Stimulated activated CD4-positive, alpha-beta T cell treated with anti-CD3 and anti-CD28 coated beads, Interleukin-12 subunit alpha, Interleukin-12 subunit beta, amount 100 ng/mL, for 4 hours (primary cell): ENCODE measurements around the gene CLDN34.

Experiments used
- DNase-seq: peaks from one replicate; pipeline ENCODE4 v3.0.0-alpha.2; 2020

The CLDN34 gene

GRCh38 chrX:9966775-9967408, at the start of gene CLDN34:
Gene CLDN34 (plus strand): TSS chrX:9967358. CDS start chrX:9967358, 0 bp downstream.
- no peak for DNase-seq

- no peak for DNase-seq
Measured at GRCh38 chrX:9917861-9918260, 49.3 kb upstream of the CLDN34 start.

GRCh38 chrX:9919632-9920172, 47.5 kb upstream of the CLDN34 start:
- no peak for DNase-seq

GRCh38 chrX:9921407-9921806, 45.8 kb upstream of the CLDN34 start:
- DNase-seq = no peak

GRCh38 chrX:9923357-9923756, 43.8 kb upstream of the CLDN34 start:
- DNase-seq = no peak

GRCh38 chrX:9926002-9926401, 41.2 kb upstream of the CLDN34 start:
- DNase-seq = no peak

- no peak for DNase-seq
Measured at GRCh38 chrX:9927698-9928482, 39.3 kb upstream of the CLDN34 start.

GRCh38 chrX:9935436-9935835, 31.7 kb upstream of the CLDN34 start:
- no peak for DNase-seq

- DNase-seq = no peak
Measured at GRCh38 chrX:9937761-9938160, 29.4 kb upstream of the CLDN34 start.

- DNase-seq = no peak
Measured at GRCh38 chrX:9938516-9938915, 28.6 kb upstream of the CLDN34 start.

GRCh38 chrX:9940421-9940820, 26.7 kb upstream of the CLDN34 start:
- no peak for DNase-seq

- DNase-seq = peak; percentile 30
Measured at GRCh38 chrX:9942086-9942485, 25.1 kb upstream of the CLDN34 start.

GRCh38 chrX:9943420-9943819, 23.7 kb upstream of the CLDN34 start:
- no peak for DNase-seq

- no peak for DNase-seq
Measured at GRCh38 chrX:9947131-9947794, 19.9 kb upstream of the CLDN34 start.

GRCh38 chrX:9948406-9948805, 18.8 kb upstream of the CLDN34 start:
- DNase-seq = no peak

- DNase-seq = no peak
Measured at GRCh38 chrX:9952300-9952699, 14.9 kb upstream of the CLDN34 start.

GRCh38 chrX:9953396-9953795, 13.8 kb upstream of the CLDN34 start:
- DNase-seq = no peak

- DNase-seq = no peak
Measured at GRCh38 chrX:9955506-9955905, 11.7 kb upstream of the CLDN34 start.

- no peak for DNase-seq
Measured at GRCh38 chrX:9957743-9958142, 9.4 kb upstream of the CLDN34 start.

- no peak for DNase-seq
Measured at GRCh38 chrX:9958183-9958582, 9.0 kb upstream of the CLDN34 start.

- DNase-seq = no peak
Measured at GRCh38 chrX:9961750-9962149, 5.4 kb upstream of the CLDN34 start.

- no peak for DNase-seq
Measured at GRCh38 chrX:9977635-9978034, 10.5 kb downstream of the CLDN34 start.

- no peak for DNase-seq
Measured at GRCh38 chrX:9980401-9980800, 13.2 kb downstream of the CLDN34 start.

GRCh38 chrX:9980927-9981326, 13.8 kb downstream of the CLDN34 start:
- no peak for DNase-seq
